PFSK-1 (cell line): ENCODE data around the gene CTDSPL.

ENCODE experiments used
- FOXP2 ChIP-seq: optimal IDR thresholded peaks from 2 replicates; pipeline ENCODE3; 2011; ENCODE audit warnings: borderline replicate concordance, control low read depth, inconsistent platforms; ENCODE audit not compliant: insufficient read depth; ENCODE audit errors: extremely low read length, extremely low read depth
- POLR2AphosphoS5 ChIP-seq: IDR thresholded peaks from 2 replicates; pipeline ENCODE4 v1.6.1; 2012; ENCODE audit warnings: low read depth, mild to moderate bottlenecking, control low read depth, low read length, moderate library complexity
- SIN3A ChIP-seq: IDR thresholded peaks from 2 replicates; pipeline ENCODE4 v1.6.1; 2012; ENCODE audit warnings: mild to moderate bottlenecking, low read length, moderate library complexity, borderline replicate concordance; ENCODE audit not compliant: insufficient read depth
- TAF1 ChIP-seq: IDR thresholded peaks from 2 replicates; pipeline ENCODE4 v1.6.1; 2012; ENCODE audit warnings: low read length, control low read depth, borderline replicate concordance; ENCODE audit not compliant: insufficient read depth
- TF ChIP-seq, protein P1 (sequence below), 2 experiments: IDR thresholded peaks; 2 replicates each; pipeline versions ENCODE4 v1.6.1 to v1.8.0; 2011 to 2012; ENCODE audit warnings: low read depth in 2 of 2, low read length in 2 of 2, control low read depth in 1 of 2, inconsistent platforms in 1 of 2, mild to moderate bottlenecking in 1 of 2, moderate library complexity in 1 of 2; ENCODE audit not compliant: insufficient read depth in 1 of 2

CTDSPL gene

DNA sequence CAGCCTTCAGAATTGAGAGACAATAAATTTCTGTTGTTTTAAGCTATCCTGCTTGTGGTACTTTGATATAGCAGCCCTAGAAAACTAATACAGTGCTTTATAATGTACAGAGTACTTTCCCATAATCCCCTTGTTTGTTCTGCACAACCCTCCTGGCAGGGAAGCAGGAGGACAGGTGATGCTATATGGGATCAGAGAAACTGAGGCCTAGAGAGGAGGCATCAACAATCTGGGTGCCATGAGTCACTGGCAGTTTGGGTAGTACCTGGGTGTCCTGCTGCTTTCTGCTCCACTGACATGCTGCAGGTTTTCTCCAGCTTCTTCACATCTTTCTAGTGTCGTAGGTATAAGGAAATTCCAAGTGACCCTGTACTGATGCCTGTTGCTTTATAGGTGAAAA lies 55.0 kb downstream of the CTDSPL start:
- TF ChIP-seq POLR2AphosphoS5 (no peak), SIN3A (no peak), TAF1 (no peak), FOXP2 (no peak)
- TF ChIP-seq, protein P1, sequence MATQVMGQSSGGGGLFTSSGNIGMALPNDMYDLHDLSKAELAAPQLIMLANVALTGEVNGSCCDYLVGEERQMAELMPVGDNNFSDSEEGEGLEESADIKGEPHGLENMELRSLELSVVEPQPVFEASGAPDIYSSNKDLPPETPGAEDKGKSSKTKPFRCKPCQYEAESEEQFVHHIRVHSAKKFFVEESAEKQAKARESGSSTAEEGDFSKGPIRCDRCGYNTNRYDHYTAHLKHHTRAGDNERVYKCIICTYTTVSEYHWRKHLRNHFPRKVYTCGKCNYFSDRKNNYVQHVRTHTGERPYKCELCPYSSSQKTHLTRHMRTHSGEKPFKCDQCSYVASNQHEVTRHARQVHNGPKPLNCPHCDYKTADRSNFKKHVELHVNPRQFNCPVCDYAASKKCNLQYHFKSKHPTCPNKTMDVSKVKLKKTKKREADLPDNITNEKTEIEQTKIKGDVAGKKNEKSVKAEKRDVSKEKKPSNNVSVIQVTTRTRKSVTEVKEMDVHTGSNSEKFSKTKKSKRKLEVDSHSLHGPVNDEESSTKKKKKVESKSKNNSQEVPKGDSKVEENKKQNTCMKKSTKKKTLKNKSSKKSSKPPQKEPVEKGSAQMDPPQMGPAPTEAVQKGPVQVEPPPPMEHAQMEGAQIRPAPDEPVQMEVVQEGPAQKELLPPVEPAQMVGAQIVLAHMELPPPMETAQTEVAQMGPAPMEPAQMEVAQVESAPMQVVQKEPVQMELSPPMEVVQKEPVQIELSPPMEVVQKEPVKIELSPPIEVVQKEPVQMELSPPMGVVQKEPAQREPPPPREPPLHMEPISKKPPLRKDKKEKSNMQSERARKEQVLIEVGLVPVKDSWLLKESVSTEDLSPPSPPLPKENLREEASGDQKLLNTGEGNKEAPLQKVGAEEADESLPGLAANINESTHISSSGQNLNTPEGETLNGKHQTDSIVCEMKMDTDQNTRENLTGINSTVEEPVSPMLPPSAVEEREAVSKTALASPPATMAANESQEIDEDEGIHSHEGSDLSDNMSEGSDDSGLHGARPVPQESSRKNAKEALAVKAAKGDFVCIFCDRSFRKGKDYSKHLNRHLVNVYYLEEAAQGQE (IDR thresholded peaks at IDR 0.05; ENCODE audit: insufficient read depth in 1 of 2, low read depth in 2 of 2, low read length in 2 of 2), result no peak

DNA sequence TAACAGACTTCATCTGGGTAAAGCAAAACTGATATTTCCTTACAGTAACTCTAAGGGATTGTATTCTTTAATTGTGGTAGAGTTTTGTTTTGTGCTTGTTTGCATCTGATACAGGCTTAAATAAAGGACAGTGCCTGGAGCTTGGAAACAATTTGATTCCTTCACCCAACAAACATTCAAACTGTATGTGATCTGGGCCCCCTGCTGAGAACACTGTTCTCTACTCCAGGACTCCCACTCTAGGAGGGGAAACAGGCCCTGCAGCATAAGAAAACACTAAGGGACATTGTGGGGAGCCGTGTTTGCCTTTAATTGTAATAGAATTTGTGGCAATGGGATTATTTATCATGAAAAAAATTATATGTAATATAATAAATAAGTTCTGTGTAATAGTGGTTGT lies 56.9 kb downstream of the CTDSPL start:
- no peak for TF ChIP-seq FOXP2
- no peak for TF ChIP-seq TAF1
- no peak for TF ChIP-seq SIN3A
- TF ChIP-seq POLR2AphosphoS5, result no peak
- TF ChIP-seq, protein P1 (IDR thresholded peaks at IDR 0.05; ENCODE audit: insufficient read depth in 1 of 2, low read depth in 2 of 2, low read length in 2 of 2), result no peak

DNA sequence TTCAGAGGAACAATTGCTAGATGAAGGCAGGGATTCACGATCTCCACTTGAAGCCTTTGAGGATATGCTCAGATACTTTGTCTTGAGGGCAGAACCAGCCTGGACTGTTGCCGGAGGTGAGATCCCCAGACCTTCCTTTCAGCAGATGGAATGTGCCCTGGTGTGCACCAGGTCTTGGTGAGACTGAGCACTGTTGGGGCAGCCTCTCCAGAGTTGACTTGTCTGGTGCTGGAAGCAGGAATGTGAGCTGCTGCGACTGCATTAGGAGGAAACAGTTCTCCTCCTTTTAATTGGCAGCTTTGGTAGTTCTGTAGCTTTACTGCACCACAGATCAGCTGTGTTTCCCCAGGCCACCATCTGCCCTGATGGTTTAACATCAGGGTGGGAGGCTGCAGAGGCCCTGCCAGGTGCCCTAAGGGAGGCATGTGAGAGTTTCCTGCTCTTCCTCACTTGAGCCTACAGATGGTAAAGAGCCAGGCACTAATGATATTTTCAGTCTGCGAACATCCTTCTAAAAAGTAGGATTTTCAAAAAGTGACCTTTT lies 58.5 kb downstream of the CTDSPL start:
- TF ChIP-seq, protein P1 (IDR thresholded peaks at IDR 0.05; ENCODE audit: insufficient read depth in 1 of 2, low read depth in 2 of 2, low read length in 2 of 2), result no peak
- TF ChIP-seq SIN3A (no peak), POLR2AphosphoS5 (no peak), TAF1 (no peak), FOXP2 (no peak)

DNA sequence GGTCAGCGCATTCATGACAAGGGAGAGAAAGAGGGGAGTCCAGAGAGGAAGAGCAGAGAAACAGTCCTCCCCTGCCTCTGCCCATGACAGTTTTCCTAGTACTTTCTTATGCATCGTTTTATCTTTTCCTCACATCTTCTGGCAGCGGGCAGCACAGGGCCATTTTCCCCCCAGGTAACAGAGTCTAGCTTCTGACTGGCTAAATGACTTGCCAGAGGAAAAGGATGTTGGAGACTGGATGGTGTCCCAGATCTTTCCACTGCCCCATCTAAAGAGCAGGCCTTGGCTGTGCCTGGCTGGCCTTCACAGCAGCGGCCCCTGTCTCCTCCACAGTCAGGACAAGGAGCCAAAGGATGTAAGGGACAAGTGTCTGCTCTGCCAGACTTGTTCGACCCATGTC lies 59.3 kb downstream of the CTDSPL start:
- TF ChIP-seq SIN3A (no peak), FOXP2 (no peak), POLR2AphosphoS5 (no peak), TAF1 (no peak)
- TF ChIP-seq, protein P1 (IDR thresholded peaks at IDR 0.05; ENCODE audit: insufficient read depth in 1 of 2, low read depth in 2 of 2, low read length in 2 of 2), result no peak

DNA sequence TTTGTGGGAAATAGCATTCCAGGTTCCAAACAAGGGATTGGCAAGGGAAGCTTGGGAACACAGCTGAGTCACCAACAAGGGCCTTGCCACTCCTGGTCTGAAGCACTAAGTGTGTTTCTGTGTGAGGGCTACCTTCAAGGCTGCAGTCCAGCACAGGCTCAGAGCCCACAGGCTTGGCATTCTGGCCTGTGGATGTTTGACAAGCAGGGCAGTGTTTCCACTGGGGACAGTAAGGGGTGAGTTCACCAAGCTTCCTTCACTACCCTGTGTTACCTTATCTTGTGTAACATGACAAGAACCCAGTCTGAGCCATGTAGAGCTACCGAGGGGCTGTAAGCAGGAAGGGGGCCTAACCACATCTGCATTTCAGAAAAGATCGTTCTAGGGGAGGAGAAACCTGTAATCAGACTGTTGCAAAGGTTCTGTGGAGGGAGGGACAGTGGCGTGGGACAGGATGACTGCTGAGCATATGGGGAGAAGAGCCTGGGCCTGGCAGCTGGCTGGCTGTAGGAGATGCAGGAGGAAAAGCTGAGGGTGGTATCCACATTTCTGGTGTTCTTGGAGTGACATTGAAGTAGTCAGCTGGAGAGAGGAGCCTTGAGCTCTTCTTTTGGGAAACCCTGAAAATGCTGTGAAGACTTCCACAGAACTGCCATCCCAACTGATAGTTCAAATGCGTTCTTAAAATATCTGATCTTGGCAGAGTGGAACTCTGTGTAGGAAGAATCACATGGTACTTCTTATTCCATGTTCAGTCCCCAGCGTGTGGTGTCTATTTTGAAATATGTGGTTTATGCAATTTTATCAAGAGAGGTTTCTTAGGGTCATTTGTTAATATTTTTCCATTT lies 61.3 kb downstream of the CTDSPL start:
- TF ChIP-seq FOXP2 (no peak), TAF1 (no peak), POLR2AphosphoS5 (no peak), SIN3A (no peak)
- TF ChIP-seq, protein P1 (IDR thresholded peaks at IDR 0.05; ENCODE audit: insufficient read depth in 1 of 2, low read depth in 2 of 2, low read length in 2 of 2), result no peak
